CD4-positive, alpha-beta T cell treated with Interleukin-2 at 100 ng/mL for 4 hours (primary cell): ENCODE results near the gene ASPSCR1.

Experiments used
- DNase-seq: peaks from one replicate; pipeline ENCODE4 v3.0.0-alpha.2; 2020; ENCODE audit warnings: low spot score

The ASPSCR1 gene

GRCh38 chr17:81977211-81977808 lies at the start of gene ASPSCR1:
TSS of gene ASPSCR1 (plus strand) at chr17:81977629. CDS start at chr17:81977647, 18 bp downstream.
- DNase-seq = peak; percentile 88

GRCh38 chr17:81927653-81928543 lies 49.5 kb upstream of the ASPSCR1 start, which contains the start of gene MAFG:
TSS of gene MAFG (minus strand) at chr17:81927735. CDS start at chr17:81923185, 4,550 bp downstream.
- peak; percentile 89 for DNase-seq

GRCh38 chr17:81928544-81929252 lies 48.7 kb upstream of the ASPSCR1 start:
- no peak for DNase-seq

GRCh38 chr17:81929253-81930141 lies 47.9 kb upstream of the ASPSCR1 start:
- DNase-seq = no peak

GRCh38 chr17:81930142-81931125 lies 47.0 kb upstream of the ASPSCR1 start:
- no peak for DNase-seq

GRCh38 chr17:81931189-81931556 lies 46.3 kb upstream of the ASPSCR1 start:
- DNase-seq = no peak

GRCh38 chr17:81931557-81932332 lies 45.7 kb upstream of the ASPSCR1 start:
- DNase-seq = no peak

GRCh38 chr17:81932333-81932983 lies 45.0 kb upstream of the ASPSCR1 start:
- no peak for DNase-seq

GRCh38 chr17:81933178-81933699 lies 44.2 kb upstream of the ASPSCR1 start:
- no peak for DNase-seq

GRCh38 chr17:81934098-81934757 lies 43.2 kb upstream of the ASPSCR1 start:
- no peak for DNase-seq

- DNase-seq = no peak
Measured at GRCh38 chr17:81934850-81935708, 42.4 kb upstream of the ASPSCR1 start.

GRCh38 chr17:81935709-81936084 lies 41.7 kb upstream of the ASPSCR1 start:
- DNase-seq = no peak

GRCh38 chr17:81939218-81939617 lies 38.2 kb upstream of the ASPSCR1 start:
- DNase-seq = no peak

GRCh38 chr17:81939881-81940385 lies 37.5 kb upstream of the ASPSCR1 start:
- DNase-seq = no peak

GRCh38 chr17:81940538-81941483 lies 36.6 kb upstream of the ASPSCR1 start:
- DNase-seq = no peak
